Measurements from ENCODE around the gene ZNF8.

DNA sequence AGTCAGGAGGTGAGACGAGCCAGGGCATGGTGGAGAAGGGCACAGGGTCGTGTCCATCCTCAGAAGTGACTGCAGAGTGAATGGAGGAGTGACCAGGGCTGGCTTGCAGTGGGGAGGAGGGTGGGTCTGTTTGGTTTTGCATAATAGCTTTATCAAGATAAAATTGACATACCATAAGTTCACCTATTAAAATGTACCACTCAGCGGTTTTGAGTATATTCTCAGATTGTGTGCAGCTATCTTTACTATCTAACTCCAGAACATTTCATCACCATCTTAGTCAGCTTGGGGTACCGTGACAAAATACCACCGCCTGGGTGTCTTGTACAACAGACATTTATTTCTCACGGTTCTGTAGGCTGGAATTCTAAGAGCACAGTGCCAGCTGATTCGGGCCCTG, 13.2 kb downstream of the ZNF8 start:
- TF ChIP-seq, protein P1, sequence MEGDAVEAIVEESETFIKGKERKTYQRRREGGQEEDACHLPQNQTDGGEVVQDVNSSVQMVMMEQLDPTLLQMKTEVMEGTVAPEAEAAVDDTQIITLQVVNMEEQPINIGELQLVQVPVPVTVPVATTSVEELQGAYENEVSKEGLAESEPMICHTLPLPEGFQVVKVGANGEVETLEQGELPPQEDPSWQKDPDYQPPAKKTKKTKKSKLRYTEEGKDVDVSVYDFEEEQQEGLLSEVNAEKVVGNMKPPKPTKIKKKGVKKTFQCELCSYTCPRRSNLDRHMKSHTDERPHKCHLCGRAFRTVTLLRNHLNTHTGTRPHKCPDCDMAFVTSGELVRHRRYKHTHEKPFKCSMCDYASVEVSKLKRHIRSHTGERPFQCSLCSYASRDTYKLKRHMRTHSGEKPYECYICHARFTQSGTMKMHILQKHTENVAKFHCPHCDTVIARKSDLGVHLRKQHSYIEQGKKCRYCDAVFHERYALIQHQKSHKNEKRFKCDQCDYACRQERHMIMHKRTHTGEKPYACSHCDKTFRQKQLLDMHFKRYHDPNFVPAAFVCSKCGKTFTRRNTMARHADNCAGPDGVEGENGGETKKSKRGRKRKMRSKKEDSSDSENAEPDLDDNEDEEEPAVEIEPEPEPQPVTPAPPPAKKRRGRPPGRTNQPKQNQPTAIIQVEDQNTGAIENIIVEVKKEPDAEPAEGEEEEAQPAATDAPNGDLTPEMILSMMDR (IDR thresholded peaks at IDR 0.05) = no peak
- TF ChIP-seq POLR2A (IDR thresholded peaks at IDR 0.05) = no peak

All from right lobe of liver (tissue), 4 donors.